SK-N-SH (cell line): ENCODE measurements around the gene CSH2. TPM values are rescaled to one million over a fixed set of nuclear protein-coding genes. Genes with fewer than 3 reads are reported as not detected.

Experiments used
- CTCF ChIA-PET: fragments of 300-600, 350-600 bp; formaldehyde crosslinking; extraction: SDS; loops from one replicate; lab custom pipeline; 2021; lab: Yijun Ruan, JAX
- POLR2A ChIA-PET: fragments of 350-600 bp; sonication (Branson Sonifier 250); formaldehyde crosslinking; extraction: SDS; loops from one replicate; lab custom pipeline; 2020; ENCODE audit warnings: antibody characterized with exemption, inconsistent platforms; lab: Yijun Ruan, JAX
- DNase-seq: peaks from one replicate; pipeline ENCODE4 v3.0.0; 2012
- H2AFZ ChIP-seq: fragments of 200-600 bp; sonication (generic); 2 replicates; pipeline ENCODE4 v1.8.1; 2016; ENCODE audit warnings: antibody characterized with exemption, mild to moderate bottlenecking, low read depth
- H3F3A ChIP-seq: fragments of 200-600 bp; sonication (generic); replicated peaks from 2 replicates; pipeline ENCODE3; 2016; ENCODE audit warnings: antibody characterized with exemption, mild to moderate bottlenecking; ENCODE audit not compliant: insufficient read depth
- H3K27ac ChIP-seq, 2 experiments: fragments of 200-500 bp in 1 of 2; fragments of 200-600 bp in 1 of 2; sonication (Bioruptor generic) in 1 of 2; sonication (generic), shearing (Covaris generic) in 1 of 2; 2 replicates each; pipeline versions ENCODE4 v1.5.1 to v1.6.1; 2014 to 2016; ENCODE audit warnings: low read depth in 2 of 2, inconsistent platforms in 1 of 2, low read length in 1 of 2, mild to moderate bottlenecking in 1 of 2, mixed read lengths in 1 of 2
- H3K27me3 ChIP-seq: fragments of 200-600 bp; sonication (generic), shearing (Covaris generic); 2 replicates; pipeline ENCODE4 v1.6.1; 2016; ENCODE audit warnings: mixed run types; ENCODE audit not compliant: insufficient read depth
- H3K36me3 ChIP-seq, 2 experiments: fragments of 200-500 bp in 1 of 2; fragments of 200-600 bp in 1 of 2; sonication (Bioruptor generic) in 1 of 2; sonication (generic) in 1 of 2; replicated peaks in 1 of 2; 2 replicates each; pipeline versions ENCODE3 to v1.5.1; 2014 to 2016; ENCODE audit warnings: low read length in 1 of 2, mild to moderate bottlenecking in 1 of 2; ENCODE audit not compliant: insufficient read depth in 2 of 2, control insufficient read depth in 1 of 2
- H3K4me1 ChIP-seq, 2 experiments: fragments of 200-500 bp in 1 of 2; fragments of 200-600 bp in 1 of 2; sonication (Bioruptor generic) in 1 of 2; sonication (generic), shearing (Covaris generic) in 1 of 2; 2 replicates each; pipeline versions ENCODE4 v1.5.1 to v1.6.1; 2014 to 2016; ENCODE audit warnings: low read depth in 1 of 2, low read length in 1 of 2, mixed run types in 1 of 2; ENCODE audit not compliant: insufficient read depth in 2 of 2, control insufficient read depth in 1 of 2
- H3K4me2 ChIP-seq: fragments of 200-600 bp; sonication (generic), shearing (Covaris generic); 2 replicates; pipeline ENCODE4 v1.6.1; 2017; ENCODE audit warnings: mixed run types
- H3K4me3 ChIP-seq, 2 experiments: fragments of 200-500 bp in 1 of 2; fragments of 200-600 bp in 1 of 2; sonication (Bioruptor generic) in 1 of 2; sonication (generic), shearing (Covaris generic) in 1 of 2; 2 replicates each; pipeline versions ENCODE4 v1.5.1 to v1.8.1; 2014 to 2016; ENCODE audit warnings: low read depth in 2 of 2, inconsistent platforms in 1 of 2, low read length in 1 of 2, mild to moderate bottlenecking in 1 of 2, mixed read lengths in 1 of 2, moderate library complexity in 1 of 2
- H3K79me2 ChIP-seq: fragments of 200-600 bp; sonication (generic); 2 replicates; pipeline ENCODE4 v1.8.1; 2017; ENCODE audit warnings: mild to moderate bottlenecking; ENCODE audit not compliant: insufficient read depth
- H3K9ac ChIP-seq: fragments of 200-600 bp; sonication (generic); 2 replicates; pipeline ENCODE4 v1.6.1; 2017; ENCODE audit warnings: mixed run types
- H3K9me2 ChIP-seq: fragments of 200-600 bp; sonication (generic); 2 replicates; pipeline ENCODE4 v1.6.1; 2017; ENCODE audit warnings: mixed run types
- H3K9me3 ChIP-seq: fragments of 200-600 bp; sonication (generic); 2 replicates; pipeline ENCODE4 v1.6.1; 2017; ENCODE audit warnings: mixed run types, mild to moderate bottlenecking, moderate library complexity
- H4K20me1 ChIP-seq: fragments of 200-600 bp; sonication (generic); 2 replicates; pipeline ENCODE4 v1.6.1; 2017; ENCODE audit warnings: mild to moderate bottlenecking, mixed run types; ENCODE audit not compliant: insufficient read depth
- CTCF ChIP-seq: fragments of 200-600 bp; sonication (generic); IDR thresholded peaks from 2 replicates; pipeline ENCODE4 v1.6.1; 2017; ENCODE audit warnings: antibody characterized with exemption, mild to moderate bottlenecking, moderate library complexity
- ELF1 ChIP-seq: IDR thresholded peaks from 2 replicates; pipeline ENCODE4 v1.4.0; 2012
- EP300 ChIP-seq, 2 experiments: IDR thresholded peaks; 2 replicates each; pipeline versions ENCODE4 v1.4.0 to v1.6.1; 2012; ENCODE audit warnings: borderline replicate concordance in 1 of 2, low read depth in 1 of 2, low read length in 1 of 2
- IRF3 ChIP-seq: fragments of 150-350 bp; IDR thresholded peaks from 2 replicates; pipeline ENCODE4 v1.6.1; 2016; ENCODE audit warnings: mild to moderate bottlenecking, low read depth, low read length
- JUND ChIP-seq: IDR thresholded peaks from 2 replicates; pipeline ENCODE4 v1.4.0; 2012
- MEF2A ChIP-seq: IDR thresholded peaks from 2 replicates; pipeline ENCODE4 v1.4.0; 2012; ENCODE audit warnings: low read depth, borderline replicate concordance
- MXI1 ChIP-seq: IDR thresholded peaks from 2 replicates; pipeline ENCODE4 v1.6.1; 2012; ENCODE audit warnings: mild to moderate bottlenecking, low read depth, low read length, improper control_type of control experiment
- NFIC ChIP-seq: IDR thresholded peaks from 2 replicates; pipeline ENCODE4 v1.4.0; 2012; ENCODE audit warnings: borderline replicate concordance
- NRF1 ChIP-seq: IDR thresholded peaks from 2 replicates; pipeline ENCODE4 v1.6.1; 2012; ENCODE audit warnings: low read depth, mild to moderate bottlenecking, low read length
- RAD21 ChIP-seq: IDR thresholded peaks from 2 replicates; pipeline ENCODE4 v1.6.1; 2012; ENCODE audit warnings: mild to moderate bottlenecking, low read length
- RCOR1 ChIP-seq: fragments of 150-350 bp; IDR thresholded peaks from 2 replicates; pipeline ENCODE4 v1.6.1; 2017; ENCODE audit warnings: antibody characterized with exemption, low read length
- RXRA ChIP-seq: IDR thresholded peaks from 2 replicates; pipeline ENCODE4 v1.4.0; 2012; ENCODE audit warnings: low read depth, mild to moderate bottlenecking, borderline replicate concordance
- SMC3 ChIP-seq: IDR thresholded peaks from 2 replicates; pipeline ENCODE4 v1.6.1; 2012; ENCODE audit warnings: low read depth, low read length, improper control_type of control experiment
- TAF1 ChIP-seq: IDR thresholded peaks from 2 replicates; pipeline ENCODE4 v1.6.1; 2012; ENCODE audit warnings: low read depth, mild to moderate bottlenecking, low read length, moderate library complexity, borderline replicate concordance
- TCF12 ChIP-seq: IDR thresholded peaks from 2 replicates; pipeline ENCODE4 v1.4.0; 2012
- TEAD4 ChIP-seq: IDR thresholded peaks from 2 replicates; pipeline ENCODE4 v1.4.0; 2012; ENCODE audit warnings: mild to moderate bottlenecking, borderline replicate concordance; ENCODE audit not compliant: insufficient read depth
- USF1 ChIP-seq: IDR thresholded peaks from 2 replicates; pipeline ENCODE4 v1.4.0; 2012; ENCODE audit warnings: low read depth, borderline replicate concordance
- YY1 ChIP-seq: IDR thresholded peaks from 2 replicates; pipeline ENCODE4 v1.4.0; 2012; ENCODE audit warnings: low read depth, mild to moderate bottlenecking
- ZBTB33 ChIP-seq: IDR thresholded peaks from 2 replicates; pipeline ENCODE4 v1.4.0; 2012; ENCODE audit warnings: low read depth, borderline replicate concordance
- WGBS: methylation state at CpG from one replicate; pipeline ENCODE4 v1.1.6; 2017; ENCODE audit warnings: low lambda C conversion rate; 5-methylcytosine and 5-hydroxymethylcytosine counted together
- polyA plus RNA-seq, 3 experiments: library from polyadenylated mRNA; depleted of rRNA; stranded (reverse); fragments of >200 nt; gene quantifications; 2 replicates each; pipeline ENCODE4 v1.2.3, GENCODE V29; 2012

CSH2 gene
- polyA plus RNA-seq, 1 of the 3 experiments (the other 2 are of a cell fraction), result not detected

- TF ChIP-seq RAD21 (no peak), TCF12 (no peak), TAF1 (no peak), MXI1 (no peak), USF1 (no peak), ELF1 (no peak), YY1 (no peak), ZBTB33 (no peak)
- POLR2A ChIA-PET, result no interaction called here
- Histone ChIP-seq H3K36me3 (no peaks in the 10 kb centered on the region), H3K79me2 (no peaks in the 10 kb centered on the region), H3K9ac (no peak overlapping the region), H3F3A (no peaks in the 10 kb centered on the region), H3K9me3 (no peaks in the 10 kb centered on the region), H3K27me3 (peaks cover 16% of the 10 kb centered on the region; the same call in 1 of the 2 replicates), H3K9me2 (no peaks in the 10 kb centered on the region), H3K4me2 (no peak overlapping the region), H4K20me1 (no peaks in the 10 kb centered on the region), H3K4me1 (no peaks in the 10 kb centered on the region), H2AFZ (no peak overlapping the region), H3K27ac (no peak overlapping the region), H3K4me3 (no peak overlapping the region)
- no peak for DNase-seq
- WGBS, result 76% methylated on average over 2 of the region's 2 CpGs
- CTCF ChIA-PET, result interaction anchor here (0.8 to 6.4 kb wide), 5 partner anchors 13 to 280 kb away, joined by 3 to 50 read pairs (median 4); partner anchors contain the start of gene GH1
These were observed 20.2 kb downstream of the CSH2 start for GRCh38 chr17:63853260-63853659.

- no peak for TF ChIP-seq RXRA
- TF ChIP-seq JUND, result no peak
- TF ChIP-seq TCF12, result no peak
- no peak for TF ChIP-seq MEF2A
- no peak for TF ChIP-seq RAD21
- no peak for TF ChIP-seq NFIC
- no peak for TF ChIP-seq NRF1
- TF ChIP-seq RCOR1, result no peak
- no peak for TF ChIP-seq USF1
- TF ChIP-seq IRF3, result no peak
- TF ChIP-seq TEAD4, result no peak
- TF ChIP-seq SMC3, result no peak
- no peak for TF ChIP-seq EP300 (IDR thresholded peaks at IDR 0.05; ENCODE audit: borderline replicate concordance in 1 of 2, low read depth in 1 of 2, low read length in 1 of 2)
- no peak for TF ChIP-seq CTCF
- TF ChIP-seq YY1, result no peak
- TF ChIP-seq MXI1, result no peak
- peaks cover 3% of the 10 kb centered on the region for H3F3A ChIP-seq
- no peak overlapping the region for H3K4me3 ChIP-seq
- no peak overlapping the region for H2AFZ ChIP-seq
- H3K36me3 ChIP-seq, result no peaks in the 10 kb centered on the region
- peaks cover 9% of the 10 kb centered on the region; the same call in 1 of the 2 replicates for H3K27me3 ChIP-seq
- no peaks in the 10 kb centered on the region for H3K79me2 ChIP-seq
- WGBS, result 94% methylated on average over 9 of the region's 9 CpGs
- no peak overlapping the region for H3K4me2 ChIP-seq
- no peaks in the 10 kb centered on the region for H3K9me3 ChIP-seq
- no peaks in the 10 kb centered on the region for H4K20me1 ChIP-seq
- ChIA-PET CTCF (interaction anchor here (1.4 to 6.4 kb wide), 2 partner anchors 16 to 39 kb away, joined by 4 to 50 read pairs; no protein-coding TSS in a partner anchor), POLR2A (no interaction called here)
- no peak overlapping the region for H3K27ac ChIP-seq
- no peak overlapping the region for H3K9ac ChIP-seq
- H3K4me1 ChIP-seq, result no peaks in the 10 kb centered on the region
- H3K9me2 ChIP-seq, result no peaks in the 10 kb centered on the region
- DNase-seq, result no peak
These were observed 23.1 kb downstream of the CSH2 start for GRCh38 chr17:63850401-63850800.
